Measurements from ENCODE around the gene FBXO21. TPM values are rescaled to one million over a fixed set of nuclear protein-coding genes. Genes with fewer than 3 reads are reported as not detected.
"Not testable (repeated sequence)": the region's sequence is repeated elsewhere in the genome, so short reads cannot be mapped to it uniquely, and the experiment has no call there.

The FBXO21 gene, protein sequence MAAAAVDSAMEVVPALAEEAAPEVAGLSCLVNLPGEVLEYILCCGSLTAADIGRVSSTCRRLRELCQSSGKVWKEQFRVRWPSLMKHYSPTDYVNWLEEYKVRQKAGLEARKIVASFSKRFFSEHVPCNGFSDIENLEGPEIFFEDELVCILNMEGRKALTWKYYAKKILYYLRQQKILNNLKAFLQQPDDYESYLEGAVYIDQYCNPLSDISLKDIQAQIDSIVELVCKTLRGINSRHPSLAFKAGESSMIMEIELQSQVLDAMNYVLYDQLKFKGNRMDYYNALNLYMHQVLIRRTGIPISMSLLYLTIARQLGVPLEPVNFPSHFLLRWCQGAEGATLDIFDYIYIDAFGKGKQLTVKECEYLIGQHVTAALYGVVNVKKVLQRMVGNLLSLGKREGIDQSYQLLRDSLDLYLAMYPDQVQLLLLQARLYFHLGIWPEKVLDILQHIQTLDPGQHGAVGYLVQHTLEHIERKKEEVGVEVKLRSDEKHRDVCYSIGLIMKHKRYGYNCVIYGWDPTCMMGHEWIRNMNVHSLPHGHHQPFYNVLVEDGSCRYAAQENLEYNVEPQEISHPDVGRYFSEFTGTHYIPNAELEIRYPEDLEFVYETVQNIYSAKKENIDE
- 42.0 and 82.8 TPM in 2 replicates for total RNA-seq

DNA sequence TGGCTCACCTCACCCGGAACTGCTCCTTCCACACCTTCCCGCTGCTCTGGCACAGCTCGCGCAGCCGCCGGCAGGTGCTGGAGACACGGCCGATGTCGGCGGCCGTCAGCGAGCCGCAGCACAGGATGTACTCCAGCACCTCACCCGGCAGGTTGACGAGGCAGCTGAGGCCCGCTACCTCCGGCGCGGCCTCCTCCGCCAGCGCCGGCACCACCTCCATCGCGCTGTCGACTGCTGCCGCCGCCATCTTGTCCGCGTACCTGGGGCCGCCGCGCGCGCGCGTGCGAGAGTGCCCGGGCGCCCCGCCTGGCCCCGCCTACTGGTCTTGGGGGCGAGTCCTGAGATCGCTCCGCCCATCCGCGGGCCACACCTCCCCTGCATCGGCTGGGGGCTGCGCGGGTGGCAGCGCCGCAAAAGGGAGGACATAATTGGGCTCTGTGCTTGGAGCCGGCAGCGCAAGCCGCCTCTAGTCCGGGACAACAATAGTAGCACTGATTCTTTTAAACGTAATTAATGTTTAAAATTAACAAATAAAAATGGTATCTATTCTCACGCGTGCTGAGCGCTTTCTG, at the start of gene FBXO21:
Gene FBXO21, minus strand, starts transcription at position 261 of the 572 bp plus-strand sequence. Its CDS starts 14 bp downstream, at position 247.
- no peak for DNase-seq (ENCODE audit: extremely low read depth, low read depth, low spot score)

- DNase-seq (ENCODE audit: extremely low read depth, low read depth, low spot score), result peak; percentile 25
Measured at GRCh38 chr12:117236456-117237001, 46.3 kb upstream of the FBXO21 start.

GRCh38 chr12:117235261-117235660, 45.0 kb upstream of the FBXO21 start:
- DNase-seq (ENCODE audit: extremely low read depth, low read depth, low spot score), result no peak

DNA sequence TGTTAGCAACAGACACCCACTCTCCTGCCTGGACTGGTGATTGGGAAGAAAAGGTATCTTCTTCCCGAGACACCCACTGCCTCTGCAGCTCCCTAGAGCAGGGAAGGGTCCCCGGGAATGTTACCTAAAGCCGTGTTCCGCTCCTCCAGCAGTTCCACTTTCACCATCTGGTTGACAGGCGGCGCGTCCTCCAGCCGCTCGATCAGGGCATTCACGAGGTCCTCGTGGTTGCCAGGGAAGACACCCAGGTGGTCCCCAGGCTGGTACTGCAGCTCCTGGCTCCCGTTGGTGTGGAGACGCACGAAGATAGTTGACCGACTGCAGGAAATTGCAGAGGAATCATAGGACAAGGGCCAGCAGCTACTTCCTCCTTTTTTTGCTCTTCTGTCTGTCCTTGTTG, 44.2 kb upstream of the FBXO21 start:
- DNase-seq (ENCODE audit: extremely low read depth, low read depth, low spot score), result no peak

- no peak for DNase-seq (ENCODE audit: extremely low read depth, low read depth, low spot score)
Measured at GRCh38 chr12:117231750-117232149, 41.5 kb upstream of the FBXO21 start.

- no peak for DNase-seq (ENCODE audit: extremely low read depth, low read depth, low spot score)
Measured at GRCh38 chr12:117228239-117228638, 38.0 kb upstream of the FBXO21 start.

DNA sequence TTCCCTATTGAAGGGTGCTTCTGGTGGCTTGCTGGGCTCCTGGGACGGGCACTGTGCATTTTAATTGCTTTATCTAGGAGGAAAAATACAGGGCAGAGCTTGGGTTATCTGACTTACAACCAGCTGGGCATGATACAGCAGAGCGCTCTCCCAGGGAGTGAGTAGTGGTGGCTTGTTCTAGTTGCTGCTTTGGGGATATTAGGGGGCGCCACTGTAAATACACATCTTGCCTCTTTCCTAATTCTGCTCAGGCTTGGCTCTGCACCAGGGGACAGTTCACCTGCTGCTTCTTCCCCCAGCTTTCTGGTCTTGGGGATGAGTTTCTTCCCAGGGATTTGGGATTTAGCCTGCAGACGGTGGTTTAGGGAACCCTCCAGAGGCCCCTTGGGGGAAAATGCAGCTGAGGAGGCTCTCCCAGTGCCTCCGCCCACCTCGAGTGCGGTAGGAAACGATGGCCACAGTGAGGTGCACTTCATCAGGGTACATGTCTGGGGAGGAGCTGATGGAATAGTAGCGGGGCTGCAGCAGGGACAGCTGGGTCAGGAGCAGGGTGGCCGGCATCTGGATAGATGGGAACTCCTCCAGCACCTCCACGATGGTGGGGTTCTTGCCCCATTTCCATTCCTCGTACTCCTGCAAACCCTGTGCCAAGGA, 36.9 kb upstream of the FBXO21 start:
- no peak for DNase-seq (ENCODE audit: extremely low read depth, low read depth, low spot score)

GRCh38 chr12:117226505-117226904, 36.2 kb upstream of the FBXO21 start:
- DNase-seq (ENCODE audit: extremely low read depth, low read depth, low spot score), result no peak

DNA sequence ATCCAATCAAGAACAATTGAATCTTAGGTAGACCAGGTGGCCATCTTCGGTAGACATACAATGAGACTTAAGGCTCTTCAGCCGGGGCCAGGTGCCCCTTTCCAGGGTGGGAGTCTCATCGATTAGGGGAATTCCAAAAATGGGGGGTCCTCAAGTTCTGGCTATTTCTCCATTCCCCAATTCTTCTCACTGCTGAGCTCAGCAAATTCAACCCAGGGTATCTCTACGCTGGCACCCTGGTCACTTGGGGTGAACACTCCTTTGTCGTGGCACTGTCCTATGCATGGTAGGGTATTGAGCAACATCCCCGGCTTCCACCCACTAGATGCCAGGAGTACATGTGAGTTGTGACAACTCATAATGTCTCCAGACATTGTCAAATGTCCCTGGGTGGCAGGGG, 34.9 kb upstream of the FBXO21 start:
- DNase-seq (ENCODE audit: extremely low read depth, low read depth, low spot score), result no peak

- not testable (repeated sequence) for DNase-seq (ENCODE audit: extremely low read depth, low read depth, low spot score)
Measured at GRCh38 chr12:117220947-117221346, 30.7 kb upstream of the FBXO21 start.

GRCh38 chr12:117218149-117218548, 27.9 kb upstream of the FBXO21 start:
- no peak for DNase-seq (ENCODE audit: extremely low read depth, low read depth, low spot score)

- no peak for DNase-seq (ENCODE audit: extremely low read depth, low read depth, low spot score)
Measured at GRCh38 chr12:117216686-117217085, 26.4 kb upstream of the FBXO21 start.

DNA sequence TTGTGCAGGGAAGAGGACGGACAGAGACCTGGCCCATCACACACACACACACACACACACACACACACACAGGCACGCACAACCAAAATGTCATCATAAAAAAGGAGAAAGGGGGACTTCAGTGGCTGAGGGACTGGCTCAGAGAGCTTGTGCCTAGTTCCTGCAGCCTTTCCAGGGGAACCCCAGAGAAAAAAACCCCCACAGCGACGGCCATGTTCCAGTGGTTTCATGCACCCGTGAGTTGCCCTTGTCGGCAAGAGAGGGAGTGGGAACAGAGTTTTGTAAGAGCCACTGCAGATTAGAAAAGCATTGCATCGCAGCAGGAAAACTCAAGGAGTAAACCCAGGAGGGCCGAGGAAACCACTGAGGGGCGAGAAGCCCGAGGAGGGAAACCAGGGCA, 24.5 kb upstream of the FBXO21 start:
- no peak for DNase-seq (ENCODE audit: extremely low read depth, low read depth, low spot score)

DNA sequence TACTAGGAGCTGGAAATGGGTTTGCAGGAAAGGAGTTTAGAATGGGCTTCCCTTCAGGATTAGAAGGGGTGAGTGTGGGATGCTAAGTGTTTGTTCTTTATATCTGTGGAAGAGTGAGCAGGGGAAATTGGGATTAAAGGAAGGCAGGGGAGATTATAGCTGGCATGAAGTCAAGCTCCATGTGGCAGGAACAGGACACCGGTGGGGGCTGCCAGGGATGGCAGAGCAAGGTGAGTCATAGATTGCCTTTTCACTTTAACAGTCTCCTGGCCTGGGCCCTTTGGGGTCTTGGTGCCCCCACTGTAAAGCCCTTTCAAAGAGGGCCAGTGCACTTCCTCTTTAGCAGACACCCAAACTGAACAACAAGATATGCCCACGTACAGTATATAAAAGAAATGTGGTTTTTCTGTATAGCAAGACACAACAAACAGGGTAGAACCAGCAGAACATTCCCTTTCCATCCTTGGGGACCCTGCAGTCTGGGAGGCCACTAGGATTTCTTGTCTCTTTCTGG, 23.1 kb upstream of the FBXO21 start:
- no peak for DNase-seq (ENCODE audit: extremely low read depth, low read depth, low spot score)

DNA sequence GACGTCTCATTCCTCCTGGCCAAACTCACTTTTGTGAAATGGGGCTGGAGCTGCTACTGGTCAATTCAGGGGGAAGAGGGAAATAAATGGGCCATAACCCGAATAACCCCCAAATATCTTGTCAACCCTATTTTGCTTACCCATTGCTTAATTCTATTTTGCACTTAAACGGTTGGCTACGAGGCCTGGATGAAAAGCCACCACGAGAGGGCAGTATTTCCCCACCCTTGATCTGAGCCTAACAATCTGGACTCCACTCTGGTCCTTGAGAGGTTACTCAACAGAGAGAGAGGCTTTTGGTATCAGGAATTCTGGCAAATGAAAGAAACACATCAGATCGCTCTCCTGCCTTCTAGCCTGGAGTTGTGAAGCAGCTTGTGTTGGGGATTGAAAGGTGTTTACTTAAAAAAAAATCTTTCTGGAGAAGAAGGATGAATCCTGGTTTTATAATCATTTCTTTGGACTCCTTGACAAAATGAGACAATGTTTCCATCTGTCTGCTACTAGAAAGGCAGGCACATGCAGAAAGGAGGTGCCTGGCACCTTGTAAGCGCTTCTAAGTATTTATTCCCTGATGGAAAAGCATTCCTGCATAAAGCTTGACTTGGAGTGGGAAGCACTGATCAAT, 22.4 kb upstream of the FBXO21 start:
- peak; percentile 41 for DNase-seq (ENCODE audit: extremely low read depth, low read depth, low spot score)

DNA sequence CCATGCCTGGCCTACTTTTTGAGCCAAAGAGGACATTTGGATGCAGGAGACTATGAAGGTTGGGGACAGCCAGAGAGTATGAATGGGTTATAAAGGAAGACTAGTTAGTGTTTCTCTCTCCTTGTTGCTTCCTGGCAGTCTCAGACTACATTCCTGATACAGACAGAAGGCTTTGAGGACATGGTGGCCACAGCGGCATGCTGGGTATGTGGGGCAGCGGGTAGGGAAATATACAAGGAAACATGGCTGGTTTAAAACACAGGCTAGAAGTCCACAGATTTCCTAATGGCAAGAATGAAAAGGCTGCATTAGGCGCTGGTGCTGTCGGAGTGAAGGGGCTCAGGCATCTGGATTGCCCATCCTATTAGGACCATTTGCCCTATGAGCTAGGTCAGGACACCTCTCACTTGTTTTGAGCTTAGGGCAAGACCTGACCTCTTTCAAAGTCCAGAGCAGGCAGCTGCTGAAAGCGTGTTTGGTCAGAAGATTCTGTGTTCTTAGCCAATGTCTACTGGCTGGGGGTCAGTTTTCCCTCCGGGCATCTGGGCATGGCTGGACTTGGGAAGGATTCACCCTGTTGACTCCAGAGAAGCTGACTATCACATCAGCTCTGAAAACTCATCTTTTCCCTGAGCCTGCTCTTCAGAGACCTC, 20.1 kb upstream of the FBXO21 start:
- no peak for DNase-seq (ENCODE audit: extremely low read depth, low read depth, low spot score)

GRCh38 chr12:117209626-117210025, 19.4 kb upstream of the FBXO21 start:
- no peak for DNase-seq (ENCODE audit: extremely low read depth, low read depth, low spot score)

DNA sequence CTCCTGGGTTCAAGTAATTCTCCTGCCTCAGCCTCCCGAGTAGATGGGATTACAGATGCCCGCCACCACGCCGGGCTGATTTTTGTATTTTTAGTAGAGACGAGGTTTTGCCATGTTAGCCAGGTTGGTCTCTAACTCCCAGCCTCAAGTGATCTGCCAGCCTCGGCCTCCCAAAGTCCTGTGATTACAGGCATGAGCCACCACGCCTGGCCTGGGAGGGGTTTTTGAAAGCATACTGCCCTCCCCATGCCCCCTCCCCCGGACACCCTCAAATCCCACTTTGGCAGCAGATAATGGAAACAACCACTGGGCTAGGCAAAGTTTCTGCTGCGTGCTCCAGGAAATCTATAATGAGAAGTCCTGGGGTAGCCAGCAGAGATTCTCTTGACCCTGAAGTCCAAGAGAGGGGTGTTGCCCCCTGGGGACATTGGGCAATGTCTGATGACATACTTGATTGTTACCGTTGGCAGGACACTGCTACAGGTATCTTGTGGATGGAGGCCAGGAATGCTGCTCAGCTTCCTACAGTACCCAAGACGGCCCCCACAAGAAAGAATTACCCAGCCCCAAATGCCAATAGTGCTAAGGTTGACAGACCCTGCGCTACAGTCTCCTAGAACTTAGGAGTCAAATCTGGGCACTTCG, 18.7 kb upstream of the FBXO21 start:
- DNase-seq (ENCODE audit: extremely low read depth, low read depth, low spot score), result no peak

DNA sequence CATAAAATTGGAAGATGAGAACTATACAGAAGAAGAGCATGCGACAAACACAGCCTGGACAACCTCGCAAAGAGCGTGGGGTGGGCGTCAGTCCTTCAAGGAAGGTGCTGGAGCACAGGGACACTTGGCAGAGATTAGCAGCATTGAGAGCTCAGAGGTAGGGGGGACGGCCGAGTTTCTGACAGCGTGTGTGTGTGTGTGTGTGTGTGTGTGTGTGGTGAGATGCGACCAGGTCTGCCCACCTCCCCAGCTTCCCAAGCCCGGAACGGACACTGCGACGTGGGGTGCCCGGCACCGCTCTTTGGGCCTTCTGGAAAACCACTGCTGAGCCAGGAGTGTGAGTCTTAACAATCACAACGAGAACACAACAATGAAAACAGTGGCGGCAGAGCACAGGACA, 17.9 kb upstream of the FBXO21 start:
- DNase-seq (ENCODE audit: extremely low read depth, low read depth, low spot score), result no peak

Data from glomerular endothelial cell (primary cell).